Measurements from ENCODE around the gene RNF182.
A peak's percentile ranks its signal among the peaks of the same experiment; 100 is the strongest.
"Not testable (repeated sequence)": the region's sequence is repeated elsewhere in the genome, so short reads cannot be mapped to it uniquely, and the experiment has no call there.

Gene RNF182

GRCh38 chr6:13924949-13925881, at the start of gene RNF182:
TSS of gene RNF182 (plus strand) at chr6:13924952. CDS start at chr6:13977120, 52,168 bp downstream.
- H3K36me3 ChIP-seq (ENCODE audit: low read depth) = no peaks in the 10 kb centered on the region
- ATAC-seq (ENCODE audit: low read depth) = peak; percentile 78
- H3K27ac ChIP-seq (ENCODE audit: poor library complexity, severe bottlenecking) = no peak within 1 kb of the TSS
- H3K4me1 ChIP-seq (ENCODE audit: insufficient read depth, poor library complexity, severe bottlenecking) = no peaks in the 10 kb centered on the region
- DNase-seq (ENCODE audit: low spot score) = no peak
- H3K27me3 ChIP-seq (ENCODE audit: insufficient read depth, poor library complexity, severe bottlenecking) = peaks cover 50% of the 10 kb centered on the region
- no peak for TF ChIP-seq CTCF (IDR thresholded peaks at IDR 0.05; ENCODE audit: poor library complexity, severe bottlenecking)
- H3K9me3 ChIP-seq (ENCODE audit: severe bottlenecking) = no peaks in the 10 kb centered on the region
- H3K4me3 ChIP-seq (ENCODE audit: severe bottlenecking) = peak within 1 kb of the TSS; percentile 29

GRCh38 chr6:13877051-13877450, 47.7 kb upstream of the RNF182 start:
- H3K36me3 ChIP-seq (ENCODE audit: low read depth) = no peaks in the 10 kb centered on the region
- DNase-seq (ENCODE audit: low spot score) (no peak), ATAC-seq (ENCODE audit: low read depth) (no peak)
- TF ChIP-seq CTCF (IDR thresholded peaks at IDR 0.05; ENCODE audit: poor library complexity, severe bottlenecking) = no peak
- H3K4me1 ChIP-seq (ENCODE audit: insufficient read depth, poor library complexity, severe bottlenecking) = no peaks in the 10 kb centered on the region
- no peak overlapping the region for H3K27ac ChIP-seq (ENCODE audit: poor library complexity, severe bottlenecking)
- no peaks in the 10 kb centered on the region for H3K27me3 ChIP-seq (ENCODE audit: insufficient read depth, poor library complexity, severe bottlenecking)
- no peaks in the 10 kb centered on the region for H3K9me3 ChIP-seq (ENCODE audit: severe bottlenecking)
- no peak overlapping the region for H3K4me3 ChIP-seq (ENCODE audit: severe bottlenecking)

GRCh38 chr6:13880061-13880663, 44.6 kb upstream of the RNF182 start:
- H3K27me3 ChIP-seq (ENCODE audit: insufficient read depth, poor library complexity, severe bottlenecking); H3K36me3 ChIP-seq (ENCODE audit: low read depth); H3K9me3 ChIP-seq (ENCODE audit: severe bottlenecking); H3K4me1 ChIP-seq (ENCODE audit: insufficient read depth, poor library complexity, severe bottlenecking); DNase-seq (ENCODE audit: low spot score); H3K27ac ChIP-seq (ENCODE audit: poor library complexity, severe bottlenecking); H3K4me3 ChIP-seq (ENCODE audit: severe bottlenecking); ATAC-seq (ENCODE audit: low read depth): not testable (repeated sequence)

GRCh38 chr6:13881621-13882165, 43.1 kb upstream of the RNF182 start:
- H3K27ac ChIP-seq (ENCODE audit: poor library complexity, severe bottlenecking) = no peak overlapping the region
- no peaks in the 10 kb centered on the region for H3K36me3 ChIP-seq (ENCODE audit: low read depth)
- no peak for ATAC-seq (ENCODE audit: low read depth)
- TF ChIP-seq CTCF (IDR thresholded peaks at IDR 0.05; ENCODE audit: poor library complexity, severe bottlenecking) = no peak
- H3K9me3 ChIP-seq (ENCODE audit: severe bottlenecking) = no peaks in the 10 kb centered on the region
- H3K4me1 ChIP-seq (ENCODE audit: insufficient read depth, poor library complexity, severe bottlenecking) = no peaks in the 10 kb centered on the region
- no peaks in the 10 kb centered on the region for H3K27me3 ChIP-seq (ENCODE audit: insufficient read depth, poor library complexity, severe bottlenecking)
- no peak overlapping the region for H3K4me3 ChIP-seq (ENCODE audit: severe bottlenecking)
- no peak for DNase-seq (ENCODE audit: low spot score)

GRCh38 chr6:13883966-13884365, 40.8 kb upstream of the RNF182 start:
- Histone ChIP-seq H3K36me3 (ENCODE audit: low read depth) (no peaks in the 10 kb centered on the region), H3K9me3 (ENCODE audit: severe bottlenecking) (no peaks in the 10 kb centered on the region), H3K4me1 (ENCODE audit: insufficient read depth, poor library complexity, severe bottlenecking) (no peaks in the 10 kb centered on the region), H3K27me3 (ENCODE audit: insufficient read depth, poor library complexity, severe bottlenecking) (no peaks in the 10 kb centered on the region), H3K4me3 (ENCODE audit: severe bottlenecking) (no peak overlapping the region), H3K27ac (ENCODE audit: poor library complexity, severe bottlenecking) (no peak overlapping the region)
- ATAC-seq (ENCODE audit: low read depth) (no peak), DNase-seq (ENCODE audit: low spot score) (no peak)
- no peak for TF ChIP-seq CTCF (IDR thresholded peaks at IDR 0.05; ENCODE audit: poor library complexity, severe bottlenecking)
